Colonic mucosa (tissue), 4 donors: ENCODE results near the gene CFAP299. TPM values are rescaled to one million over a fixed set of nuclear protein-coding genes. Genes with fewer than 3 reads are reported as not detected.

Source experiments
- DNase-seq: peaks from one replicate; pipeline ENCODE4 v3.0.0-alpha.2; 2020
- H3K27ac ChIP-seq: fragments of 200-600 bp; one replicate; pipeline ENCODE4 v1.8.0; 2021
- H3K27me3 ChIP-seq: fragments of 200-600 bp; one replicate; pipeline ENCODE4 v1.8.0; 2021
- H3K36me3 ChIP-seq: fragments of 200-600 bp; one replicate; pipeline ENCODE4 v1.8.0; 2021
- H3K4me1 ChIP-seq: fragments of 200-600 bp; one replicate; pipeline ENCODE4 v1.8.0; 2021; ENCODE audit warnings: mild to moderate bottlenecking
- H3K4me3 ChIP-seq: fragments of 200-600 bp; one replicate; pipeline ENCODE4 v1.8.0; 2021
- H3K9ac ChIP-seq, 2 donors: one replicate each; pipeline ENCODE4 v1.7.0; 2013; ENCODE audit warnings: control low read depth in 2 of 2, low read depth in 2 of 2, low read length in 2 of 2
- H3K9me3 ChIP-seq: fragments of 200-600 bp; one replicate; pipeline ENCODE4 v1.8.0; 2021
- intact Hi-C: fragments of 100-400 bp; cut with DNase I; formaldehyde crosslinking; loops from one replicate; pipeline ENCODE4 v1.14.1; 2022
- total RNA-seq, 2 donors: library from RNA; stranded (reverse); fragmentation: NEBNext Ultra II Directional in 1 of 2; extraction: Animal tissue kit (Norgen Biotek cat#: 25700) in 1 of 2; gene quantifications; one replicate each; pipeline ENCODE4 v1.2.1, GENCODE V29; 2021
- TF ChIP-seq, protein P1 (sequence below): fragments of 200-600 bp; IDR thresholded peaks from one replicate; pipeline ENCODE4 v1.8.0; 2022; ENCODE audit warnings: antibody characterized with exemption, mild to moderate bottlenecking
- donor health status: healthy.
- donor health status: DM: no; HTN: no; CAD: no.
- donor health status: DM: no; HTN: no; CAD: no.

The CFAP299 gene
- total RNA-seq, 2 donors from 2014 or later, result not detected

DNA sequence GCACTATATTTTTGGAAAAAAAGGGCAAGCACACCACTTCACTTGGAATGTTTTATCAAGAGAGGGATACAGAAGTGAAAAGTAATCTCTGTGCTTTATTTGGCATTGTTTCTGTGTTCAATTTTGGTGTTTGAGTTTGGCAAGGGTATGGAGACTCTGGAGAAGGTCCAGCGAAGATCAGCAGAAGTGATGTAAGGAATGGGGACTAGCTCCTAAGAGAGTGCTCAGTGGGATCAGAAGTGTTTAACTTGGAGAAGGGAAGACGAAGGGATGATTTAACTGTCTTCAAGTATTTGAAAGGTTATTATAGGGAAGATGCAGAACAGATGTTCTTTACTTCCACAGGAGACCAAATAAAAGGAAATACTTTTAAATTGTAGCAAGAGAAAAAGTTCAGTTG is 74.3 kb downstream of the CFAP299 start:
- intact Hi-C loops, result no loop called here
- no peak overlapping the region for H3K27ac ChIP-seq

DNA sequence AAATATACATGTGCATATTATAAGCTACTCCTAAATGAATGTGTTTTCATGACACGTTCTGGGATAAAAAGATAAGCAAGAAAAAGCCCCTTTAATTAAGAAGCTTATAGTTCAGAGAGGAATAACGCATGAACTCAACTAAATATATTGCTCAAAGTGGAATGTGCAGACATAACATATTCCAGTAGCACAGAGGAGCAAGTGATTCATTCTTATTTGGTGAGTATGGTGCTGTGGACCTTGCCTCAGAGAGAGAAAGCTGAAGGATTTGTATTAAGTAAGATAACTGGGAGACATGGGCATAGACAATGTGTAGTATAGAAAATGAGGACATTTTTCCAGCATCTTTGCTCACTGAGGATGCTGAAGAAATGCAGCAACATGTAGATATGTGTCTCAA is 76.8 kb downstream of the CFAP299 start:
- no peaks in the 10 kb centered on the region for H3K36me3 ChIP-seq
- no peak overlapping the region for H3K4me3 ChIP-seq
- DNase-seq, result no peak
- H3K27me3 ChIP-seq, result no peaks in the 10 kb centered on the region
- intact Hi-C loops, result no loop called here
- TF ChIP-seq, protein P1, sequence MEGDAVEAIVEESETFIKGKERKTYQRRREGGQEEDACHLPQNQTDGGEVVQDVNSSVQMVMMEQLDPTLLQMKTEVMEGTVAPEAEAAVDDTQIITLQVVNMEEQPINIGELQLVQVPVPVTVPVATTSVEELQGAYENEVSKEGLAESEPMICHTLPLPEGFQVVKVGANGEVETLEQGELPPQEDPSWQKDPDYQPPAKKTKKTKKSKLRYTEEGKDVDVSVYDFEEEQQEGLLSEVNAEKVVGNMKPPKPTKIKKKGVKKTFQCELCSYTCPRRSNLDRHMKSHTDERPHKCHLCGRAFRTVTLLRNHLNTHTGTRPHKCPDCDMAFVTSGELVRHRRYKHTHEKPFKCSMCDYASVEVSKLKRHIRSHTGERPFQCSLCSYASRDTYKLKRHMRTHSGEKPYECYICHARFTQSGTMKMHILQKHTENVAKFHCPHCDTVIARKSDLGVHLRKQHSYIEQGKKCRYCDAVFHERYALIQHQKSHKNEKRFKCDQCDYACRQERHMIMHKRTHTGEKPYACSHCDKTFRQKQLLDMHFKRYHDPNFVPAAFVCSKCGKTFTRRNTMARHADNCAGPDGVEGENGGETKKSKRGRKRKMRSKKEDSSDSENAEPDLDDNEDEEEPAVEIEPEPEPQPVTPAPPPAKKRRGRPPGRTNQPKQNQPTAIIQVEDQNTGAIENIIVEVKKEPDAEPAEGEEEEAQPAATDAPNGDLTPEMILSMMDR, result no peak
- H3K9me3 ChIP-seq, result no peaks in the 10 kb centered on the region
- H3K27ac ChIP-seq, result no peak overlapping the region
- H3K9ac ChIP-seq, result no peak overlapping the region
- H3K4me1 ChIP-seq, result no peaks in the 10 kb centered on the region

More for the DNA sequence above, 74.3 kb downstream of the CFAP299 start:
- no peaks in the 10 kb centered on the region for H3K4me1 ChIP-seq
- no peaks in the 10 kb centered on the region for H3K9me3 ChIP-seq
- TF ChIP-seq, protein P1, result no peak
- no peaks in the 10 kb centered on the region for H3K27me3 ChIP-seq
- H3K9ac ChIP-seq, result no peak overlapping the region
- DNase-seq, result no peak
- H3K4me3 ChIP-seq, result no peak overlapping the region
- H3K36me3 ChIP-seq, result no peaks in the 10 kb centered on the region

DNA sequence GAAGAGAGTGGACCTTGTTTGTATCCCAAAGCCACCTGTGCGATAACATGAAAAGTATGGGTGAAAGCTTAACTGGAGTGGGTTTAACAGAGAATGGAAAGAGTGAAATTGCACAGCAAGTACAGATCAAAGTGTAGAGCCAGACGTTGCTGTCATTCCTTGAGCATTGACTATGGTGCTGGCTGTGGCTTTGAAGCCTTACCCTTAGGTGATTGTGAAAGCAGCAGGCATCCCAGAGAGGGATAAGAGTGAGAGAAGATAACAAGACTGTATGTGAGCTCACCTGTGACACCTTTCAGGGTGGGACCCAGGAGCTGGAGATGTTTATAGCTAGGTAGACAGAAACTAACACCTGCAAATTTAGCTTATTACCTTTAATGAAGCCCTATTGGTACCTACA is 77.6 kb downstream of the CFAP299 start:
- Histone ChIP-seq H3K9me3 (no peaks in the 10 kb centered on the region), H3K4me3 (no peak overlapping the region), H3K4me1 (no peaks in the 10 kb centered on the region), H3K27me3 (no peaks in the 10 kb centered on the region), H3K27ac (no peak overlapping the region), H3K36me3 (no peaks in the 10 kb centered on the region), H3K9ac (no peak overlapping the region)
- intact Hi-C loops, result no loop called here
- TF ChIP-seq, protein P1, result no peak
- DNase-seq, result no peak

DNA sequence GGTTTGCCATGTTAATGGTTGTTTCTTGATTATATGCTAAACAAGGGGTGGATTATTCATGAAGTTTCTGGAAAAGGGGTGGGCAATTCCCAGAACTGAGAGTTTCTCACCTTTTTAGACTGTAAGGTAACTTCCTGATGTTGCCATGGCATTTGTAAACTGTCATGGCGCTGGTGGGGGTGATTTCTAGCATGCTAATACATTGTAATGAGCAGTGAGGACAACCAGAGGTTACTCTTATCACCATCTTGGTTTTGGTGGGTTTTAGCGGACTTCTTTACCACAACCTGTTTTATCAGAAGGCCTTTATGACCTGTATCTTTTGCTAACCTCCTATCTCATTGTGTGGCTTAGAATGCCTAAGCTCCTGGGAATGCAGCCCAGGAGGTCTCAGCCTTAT is 81.5 kb downstream of the CFAP299 start:
- intact Hi-C loops, result no loop called here
- Histone ChIP-seq H3K9me3 (no peaks in the 10 kb centered on the region), H3K4me1 (no peaks in the 10 kb centered on the region)

DNA sequence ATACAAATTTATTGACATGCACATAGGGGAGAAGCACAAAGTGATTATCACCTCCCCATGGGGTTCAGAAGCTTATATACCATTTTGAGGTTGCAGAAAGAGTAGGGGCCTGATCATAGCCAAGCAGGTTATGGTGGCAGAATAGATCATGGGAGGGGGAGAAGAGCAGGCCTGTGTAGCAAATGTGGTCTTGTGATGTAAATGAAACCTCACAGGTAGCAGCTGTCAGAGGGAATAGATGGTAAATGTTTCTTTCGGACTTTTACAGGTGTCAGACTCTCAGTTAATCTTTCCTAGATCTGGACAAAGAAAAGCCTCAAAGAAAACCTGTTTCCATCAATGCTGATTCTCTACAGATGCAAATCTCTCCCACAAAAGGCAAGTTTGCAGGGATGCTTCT is 84.4 kb downstream of the CFAP299 start:
- Histone ChIP-seq H3K4me3 (no peak overlapping the region), H3K4me1 (no peaks in the 10 kb centered on the region), H3K9me3 (no peaks in the 10 kb centered on the region), H3K27ac (no peak overlapping the region), H3K36me3 (no peaks in the 10 kb centered on the region), H3K27me3 (no peaks in the 10 kb centered on the region), H3K9ac (no peak overlapping the region)
- intact Hi-C loops, result no loop called here
- TF ChIP-seq, protein P1, result no peak
- DNase-seq, result no peak

More for the DNA sequence above, 81.5 kb downstream of the CFAP299 start:
- Histone ChIP-seq H3K27ac (no peak overlapping the region), H3K9ac (no peak overlapping the region), H3K27me3 (no peaks in the 10 kb centered on the region), H3K36me3 (no peaks in the 10 kb centered on the region), H3K4me3 (no peak overlapping the region)
- TF ChIP-seq, protein P1, result no peak
- DNase-seq, result no peak

DNA sequence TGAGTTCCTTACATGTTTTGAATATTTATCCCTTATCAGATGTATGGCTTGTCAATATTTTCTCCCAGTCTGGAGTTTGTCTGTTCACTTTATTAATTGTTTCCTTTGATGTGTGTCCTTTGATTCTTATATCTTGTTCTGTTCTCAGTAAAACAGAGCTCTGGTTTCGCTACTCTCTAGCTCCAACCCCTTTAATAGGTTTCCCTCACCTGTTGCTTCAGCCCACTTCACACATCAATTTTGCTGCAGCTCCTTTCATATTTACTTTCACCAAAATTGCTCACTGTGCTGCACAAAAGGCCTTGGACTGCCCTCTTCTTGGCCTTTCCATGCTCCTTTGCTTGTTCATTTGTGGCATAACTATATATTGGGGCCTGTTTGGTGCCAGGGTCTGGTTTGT is 85.1 kb downstream of the CFAP299 start:
- H3K27ac ChIP-seq, result no peak overlapping the region
- H3K4me3 ChIP-seq, result no peak overlapping the region
- H3K27me3 ChIP-seq, result no peaks in the 10 kb centered on the region
- intact Hi-C loops, result no loop called here
- no peaks in the 10 kb centered on the region for H3K4me1 ChIP-seq
- TF ChIP-seq, protein P1, result no peak
- no peaks in the 10 kb centered on the region for H3K36me3 ChIP-seq
- H3K9ac ChIP-seq, result no peak overlapping the region
- no peaks in the 10 kb centered on the region for H3K9me3 ChIP-seq
- no peak for DNase-seq
